Stimulated activated CD8-positive, alpha-beta memory T cell treated with anti-CD3 and anti-CD28 coated beads, Interleukin-4, amount 100 ng/mL, for 24 hours (primary cell): ENCODE data around the gene NWD2.
"Not testable (repeated sequence)": the region's sequence is repeated elsewhere in the genome, so short reads cannot be mapped to it uniquely, and the experiment has no call there.

Experiments used
- DNase-seq: peaks from one replicate; pipeline ENCODE4 v3.0.0-alpha.2; 2020; ENCODE audit warnings: low read depth

The NWD2 gene

GRCh38 chr4:37470245-37470644 lies 225.7 kb downstream of the NWD2 start:
- DNase-seq = no peak

- no peak for DNase-seq
These were observed 226.6 kb downstream of the NWD2 start for GRCh38 chr4:37471093-37471492.

GRCh38 chr4:37471971-37472370 lies 227.4 kb downstream of the NWD2 start:
- no peak for DNase-seq

- no peak for DNase-seq
These were observed 229.3 kb downstream of the NWD2 start for GRCh38 chr4:37473807-37474206.

- DNase-seq = no peak
These were observed 230.5 kb downstream of the NWD2 start for GRCh38 chr4:37475087-37475486.

GRCh38 chr4:37475776-37476175 lies 231.2 kb downstream of the NWD2 start:
- no peak for DNase-seq

- no peak for DNase-seq
These were observed 231.7 kb downstream of the NWD2 start for GRCh38 chr4:37476256-37476655.

- no peak for DNase-seq
These were observed 232.1 kb downstream of the NWD2 start for GRCh38 chr4:37476691-37477090.

- DNase-seq = no peak
These were observed 232.6 kb downstream of the NWD2 start for GRCh38 chr4:37477126-37477525.

GRCh38 chr4:37478151-37478550 lies 233.6 kb downstream of the NWD2 start:
- no peak for DNase-seq

GRCh38 chr4:37480509-37480908 lies 236.0 kb downstream of the NWD2 start:
- no peak for DNase-seq

- DNase-seq = no peak
These were observed 237.1 kb downstream of the NWD2 start for GRCh38 chr4:37481547-37482122.

GRCh38 chr4:37482236-37482913 lies 237.8 kb downstream of the NWD2 start:
- no peak for DNase-seq

GRCh38 chr4:37483610-37484009 lies 239.1 kb downstream of the NWD2 start:
- no peak for DNase-seq

- DNase-seq = no peak
These were observed 241.6 kb downstream of the NWD2 start for GRCh38 chr4:37486166-37486565.

- no peak for DNase-seq
These were observed 243.1 kb downstream of the NWD2 start for GRCh38 chr4:37487668-37488067.

GRCh38 chr4:37489697-37490096 lies 245.2 kb downstream of the NWD2 start:
- no peak for DNase-seq

GRCh38 chr4:37490391-37491347 lies 246.1 kb downstream of the NWD2 start:
- no peak for DNase-seq

GRCh38 chr4:37495353-37495752 lies 250.8 kb downstream of the NWD2 start:
- DNase-seq = not testable (repeated sequence)
